OCI-LY1 (cell line): ENCODE results near the gene NT5DC1.

Experiments used
- H2AFZ ChIP-seq: fragments of 200-600 bp; sonication (generic), shearing (Covaris generic); 2 replicates; pipeline ENCODE4 v1.6.0; 2014; ENCODE audit warnings: antibody characterized with exemption, mild to moderate bottlenecking, low read length
- H3F3A ChIP-seq: fragments of 200-600 bp; sonication (generic), shearing (Covaris generic); 2 replicates; pipeline ENCODE4 v1.6.0; 2014; ENCODE audit warnings: mild to moderate bottlenecking, antibody characterized with exemption, low read length, moderate library complexity; ENCODE audit not compliant: insufficient read depth
- H3K27ac ChIP-seq: fragments of 200-600 bp; sonication (generic); 2 replicates; pipeline ENCODE4 v1.5.1; 2014; ENCODE audit warnings: low read length, mixed run types, mild to moderate bottlenecking, low read depth; ENCODE audit not compliant: poor library complexity, severe bottlenecking
- H3K27me3 ChIP-seq: fragments of 200-600 bp; sonication (generic); 2 replicates; pipeline ENCODE4 v1.6.0; 2014; ENCODE audit warnings: antibody characterized with exemption, mild to moderate bottlenecking, low read length, moderate library complexity; ENCODE audit not compliant: insufficient read depth
- H3K36me3 ChIP-seq: fragments of 200-600 bp; sonication (generic); 2 replicates; pipeline ENCODE4 v1.6.1; 2014; ENCODE audit warnings: mild to moderate bottlenecking, antibody characterized with exemption, low read length, moderate library complexity, mixed read lengths; ENCODE audit not compliant: insufficient read depth
- H3K4me1 ChIP-seq: fragments of 200-600 bp; sonication (generic); 2 replicates; pipeline ENCODE4 v1.5.1; 2014; ENCODE audit warnings: mild to moderate bottlenecking, low read length, moderate library complexity; ENCODE audit not compliant: insufficient read depth, severe bottlenecking
- H3K4me2 ChIP-seq: fragments of 200-600 bp; sonication (generic), shearing (Covaris generic); 2 replicates; pipeline ENCODE4 v1.6.1; 2014; ENCODE audit warnings: low read length
- H3K4me3 ChIP-seq: fragments of 200-600 bp; sonication (generic); 2 replicates; pipeline ENCODE4 v1.5.1; 2014; ENCODE audit warnings: low read length, low read depth, mild to moderate bottlenecking, mixed read lengths; ENCODE audit not compliant: poor library complexity, severe bottlenecking
- H3K79me2 ChIP-seq: fragments of 200-600 bp; shearing (Covaris generic); 2 replicates; pipeline ENCODE4 v1.6.1; 2016; ENCODE audit warnings: mixed run types, low read length, mixed read lengths; ENCODE audit not compliant: insufficient read depth
- H3K9ac ChIP-seq: fragments of 200-600 bp; sonication (generic), shearing (Covaris generic); 2 replicates; pipeline ENCODE4 v1.6.1; 2014; ENCODE audit warnings: mild to moderate bottlenecking, low read length, mixed read lengths
- H3K9me2 ChIP-seq: fragments of 200-600 bp; sonication (generic), shearing (Covaris generic); 2 replicates; pipeline ENCODE4 v1.6.1; 2014; ENCODE audit warnings: low read depth, mild to moderate bottlenecking, low read length, mixed read lengths
- H3K9me3 ChIP-seq: fragments of 200-600 bp; shearing (Covaris generic); 2 replicates; pipeline ENCODE4 v1.6.1; 2014; ENCODE audit warnings: low read length, mixed read lengths
- H4K20me1 ChIP-seq: fragments of 200-600 bp; sonication (generic), shearing (Covaris generic); 2 replicates; pipeline ENCODE4 v1.6.0; 2016; ENCODE audit warnings: mild to moderate bottlenecking, low read length; ENCODE audit not compliant: insufficient read depth
- EZH2 ChIP-seq: fragments of 200-600 bp; sonication (generic), shearing (Covaris generic); IDR thresholded peaks from 2 replicates; pipeline ENCODE4 v1.8.0; 2017; ENCODE audit warnings: borderline replicate concordance, mixed run types, mild to moderate bottlenecking, antibody characterized with exemption, low read length, moderate library complexity, mixed read lengths
- TF ChIP-seq, protein P1 (sequence below): fragments of 200-600 bp; sonication (generic), shearing (Covaris generic); IDR thresholded peaks from 2 replicates; pipeline ENCODE4 v1.5.1; 2017; ENCODE audit warnings: mild to moderate bottlenecking, antibody characterized with exemption, low read length, moderate library complexity, mixed read lengths

Gene NT5DC1

GRCh38 chr6:116221067-116221466 is 120.4 kb downstream of the NT5DC1 start:
- no peak overlapping the region for H2AFZ ChIP-seq
- no peak for TF ChIP-seq EZH2
- TF ChIP-seq, protein P1, sequence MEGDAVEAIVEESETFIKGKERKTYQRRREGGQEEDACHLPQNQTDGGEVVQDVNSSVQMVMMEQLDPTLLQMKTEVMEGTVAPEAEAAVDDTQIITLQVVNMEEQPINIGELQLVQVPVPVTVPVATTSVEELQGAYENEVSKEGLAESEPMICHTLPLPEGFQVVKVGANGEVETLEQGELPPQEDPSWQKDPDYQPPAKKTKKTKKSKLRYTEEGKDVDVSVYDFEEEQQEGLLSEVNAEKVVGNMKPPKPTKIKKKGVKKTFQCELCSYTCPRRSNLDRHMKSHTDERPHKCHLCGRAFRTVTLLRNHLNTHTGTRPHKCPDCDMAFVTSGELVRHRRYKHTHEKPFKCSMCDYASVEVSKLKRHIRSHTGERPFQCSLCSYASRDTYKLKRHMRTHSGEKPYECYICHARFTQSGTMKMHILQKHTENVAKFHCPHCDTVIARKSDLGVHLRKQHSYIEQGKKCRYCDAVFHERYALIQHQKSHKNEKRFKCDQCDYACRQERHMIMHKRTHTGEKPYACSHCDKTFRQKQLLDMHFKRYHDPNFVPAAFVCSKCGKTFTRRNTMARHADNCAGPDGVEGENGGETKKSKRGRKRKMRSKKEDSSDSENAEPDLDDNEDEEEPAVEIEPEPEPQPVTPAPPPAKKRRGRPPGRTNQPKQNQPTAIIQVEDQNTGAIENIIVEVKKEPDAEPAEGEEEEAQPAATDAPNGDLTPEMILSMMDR, result no peak
- H3K4me2 ChIP-seq, result no peak overlapping the region
- no peaks in the 10 kb centered on the region for H3K9me2 ChIP-seq
- no peaks in the 10 kb centered on the region for H3F3A ChIP-seq
- no peaks in the 10 kb centered on the region for H4K20me1 ChIP-seq
- no peaks in the 10 kb centered on the region for H3K36me3 ChIP-seq
- H3K4me3 ChIP-seq, result no peak overlapping the region
- H3K79me2 ChIP-seq, result no peaks in the 10 kb centered on the region
- H3K9ac ChIP-seq, result no peak overlapping the region
- no peak overlapping the region for H3K27ac ChIP-seq
- no peaks in the 10 kb centered on the region for H3K27me3 ChIP-seq
- no peaks in the 10 kb centered on the region for H3K4me1 ChIP-seq
- no peaks in the 10 kb centered on the region for H3K9me3 ChIP-seq

GRCh38 chr6:116221911-116222310 is 121.3 kb downstream of the NT5DC1 start:
- no peak for TF ChIP-seq EZH2
- TF ChIP-seq, protein P1, result no peak
- H2AFZ ChIP-seq, result no peak overlapping the region
- no peak overlapping the region for H3K27ac ChIP-seq
- no peaks in the 10 kb centered on the region for H3K36me3 ChIP-seq
- H3K9me2 ChIP-seq, result no peaks in the 10 kb centered on the region
- no peaks in the 10 kb centered on the region for H3K79me2 ChIP-seq
- H3F3A ChIP-seq, result no peaks in the 10 kb centered on the region
- no peaks in the 10 kb centered on the region for H3K27me3 ChIP-seq
- no peak overlapping the region for H3K4me3 ChIP-seq
- no peaks in the 10 kb centered on the region for H4K20me1 ChIP-seq
- H3K9me3 ChIP-seq, result no peaks in the 10 kb centered on the region
- H3K4me1 ChIP-seq, result no peaks in the 10 kb centered on the region
- H3K9ac ChIP-seq, result no peak overlapping the region
- H3K4me2 ChIP-seq, result no peak overlapping the region

- no peaks in the 10 kb centered on the region for H3K9me2 ChIP-seq
- no peaks in the 10 kb centered on the region for H3K79me2 ChIP-seq
- H3K9ac ChIP-seq, result no peak overlapping the region
- H3K4me3 ChIP-seq, result no peak overlapping the region
- no peaks in the 10 kb centered on the region for H3K36me3 ChIP-seq
- H3K9me3 ChIP-seq, result no peaks in the 10 kb centered on the region
- no peak overlapping the region for H2AFZ ChIP-seq
- H3K27ac ChIP-seq, result no peak overlapping the region
- no peak overlapping the region for H3K4me2 ChIP-seq
- H4K20me1 ChIP-seq, result no peaks in the 10 kb centered on the region
- TF ChIP-seq, protein P1, result no peak
- H3K4me1 ChIP-seq, result no peaks in the 10 kb centered on the region
- no peaks in the 10 kb centered on the region for H3F3A ChIP-seq
- no peaks in the 10 kb centered on the region for H3K27me3 ChIP-seq
Observed at GRCh38 chr6:116223355-116223754, 122.7 kb downstream of the NT5DC1 start.
